NCI-H2107 (cell line): ENCODE measurements around the gene COL25A1.
"Not testable (repeated sequence)": the region's sequence is repeated elsewhere in the genome, so short reads cannot be mapped to it uniquely, and the experiment has no call there.

ENCODE experiments used
- DNase-seq: peaks from one replicate; lab custom pipeline; 2025; lab: John Stamatoyannopoulos, UW

The COL25A1 gene

GRCh38 chr4:108903464-108904221, 398.8 kb downstream of the COL25A1 start:
- DNase-seq, result no peak

DNA sequence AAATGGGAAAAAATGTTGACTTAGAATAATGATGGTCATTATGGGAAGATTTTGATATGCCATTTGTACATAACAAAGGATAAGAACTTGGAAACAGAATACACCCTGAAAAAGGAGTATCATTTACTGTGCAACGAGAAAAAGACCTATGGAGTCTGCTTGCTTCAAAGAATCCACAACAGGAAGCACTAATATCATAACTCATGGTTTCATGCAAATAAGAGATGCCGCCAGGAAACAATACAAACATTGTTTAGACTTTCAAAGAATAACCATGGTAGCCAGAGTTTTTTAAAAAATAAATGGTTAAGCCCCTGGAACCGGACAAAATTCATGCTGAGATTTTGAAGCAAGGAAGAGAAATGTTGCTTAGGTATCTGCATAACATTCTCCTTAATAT, 399.7 kb downstream of the COL25A1 start:
- no peak for DNase-seq

DNA sequence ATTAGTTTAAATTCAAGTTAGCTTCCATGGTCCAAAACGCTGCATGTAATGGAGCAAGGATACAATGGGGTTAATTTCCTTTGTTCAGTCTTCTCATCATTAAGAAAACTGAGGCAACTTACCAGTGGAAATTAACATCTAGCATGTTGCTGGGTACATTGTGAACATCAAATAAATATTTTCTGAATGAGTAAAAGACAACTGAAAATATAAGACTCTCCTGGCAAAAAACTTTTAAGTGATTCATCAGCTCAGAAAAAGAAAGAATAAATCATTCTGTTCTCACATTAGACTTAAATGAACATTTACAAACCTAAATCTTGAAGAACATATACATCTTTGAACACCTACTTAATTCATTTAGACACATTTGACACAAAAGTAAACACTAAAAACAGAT, 401.2 kb downstream of the COL25A1 start:
- DNase-seq, result no peak

- no peak for DNase-seq
Observed at GRCh38 chr4:108900018-108900580, 402.4 kb downstream of the COL25A1 start.

DNA sequence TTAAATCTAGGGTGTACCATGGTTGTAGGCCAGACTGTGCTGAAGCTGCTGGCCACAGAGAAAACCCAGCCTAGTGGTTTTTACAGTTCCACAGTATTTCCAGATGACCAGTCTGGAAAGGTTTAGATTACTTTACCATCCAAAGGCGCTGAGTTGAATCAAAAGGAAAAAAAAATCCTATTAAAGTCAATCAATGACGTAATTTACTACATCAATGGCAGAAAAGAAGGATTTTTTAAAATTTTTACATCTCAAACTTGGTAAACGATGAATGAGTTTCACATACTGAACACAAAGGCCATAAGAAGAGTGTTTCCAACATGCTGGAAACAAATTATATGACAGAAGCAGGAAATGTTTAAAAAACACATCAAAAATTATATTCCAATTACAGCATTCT, 409.0 kb downstream of the COL25A1 start:
- DNase-seq, result no peak

DNA sequence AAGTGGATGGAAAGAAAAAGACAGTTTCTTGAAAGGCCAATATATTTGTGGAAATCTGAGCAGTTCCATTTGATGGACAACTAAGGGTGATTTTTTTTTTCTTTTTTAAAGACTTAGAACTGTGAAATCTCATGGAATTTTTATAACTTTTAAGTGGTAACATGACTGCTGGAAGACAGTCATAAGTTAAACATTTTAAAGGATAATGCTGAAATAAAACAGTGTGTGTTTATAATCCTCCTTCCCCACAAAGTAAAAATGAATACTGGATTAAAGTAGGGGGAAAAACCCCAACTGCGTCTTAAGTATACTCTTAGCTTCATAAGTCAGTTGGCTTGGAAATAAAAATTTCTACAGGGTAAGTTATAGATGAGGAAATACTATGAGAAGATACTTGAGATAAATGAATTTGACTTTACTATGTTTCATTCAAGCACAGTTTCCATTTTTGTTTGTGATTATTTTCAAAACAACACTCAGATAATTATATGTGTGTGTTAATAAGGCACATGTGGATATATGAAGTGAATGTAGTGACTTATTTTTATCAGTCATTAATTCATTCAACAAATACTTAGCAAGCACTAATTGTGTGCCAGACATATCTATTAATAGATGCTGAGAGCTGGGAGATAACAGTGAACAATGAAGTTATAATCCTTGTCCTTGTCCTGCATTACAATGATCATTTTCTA, 410.4 kb downstream of the COL25A1 start:
- no peak for DNase-seq

DNA sequence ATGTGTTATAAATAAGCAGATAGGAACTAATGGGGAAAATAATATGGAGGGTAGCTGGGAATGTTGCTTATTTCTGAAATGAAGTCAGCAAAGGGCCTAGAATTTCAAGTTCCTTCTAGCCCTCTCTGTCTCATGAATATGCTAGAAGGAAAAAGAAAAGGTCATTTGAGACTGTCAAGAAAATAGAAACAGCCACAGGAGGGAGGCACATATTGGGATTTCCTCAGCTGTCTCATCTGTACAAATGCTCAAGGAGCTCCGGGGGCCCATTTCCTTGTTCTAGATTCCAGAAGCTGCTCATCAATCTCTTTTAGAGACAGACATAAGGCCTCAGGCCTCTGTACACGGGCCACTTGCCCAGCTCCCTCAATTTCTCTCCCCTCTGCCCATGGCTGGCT, 412.0 kb downstream of the COL25A1 start:
- no peak for DNase-seq

GRCh38 chr4:108889696-108890483, 412.6 kb downstream of the COL25A1 start:
- no peak for DNase-seq

DNA sequence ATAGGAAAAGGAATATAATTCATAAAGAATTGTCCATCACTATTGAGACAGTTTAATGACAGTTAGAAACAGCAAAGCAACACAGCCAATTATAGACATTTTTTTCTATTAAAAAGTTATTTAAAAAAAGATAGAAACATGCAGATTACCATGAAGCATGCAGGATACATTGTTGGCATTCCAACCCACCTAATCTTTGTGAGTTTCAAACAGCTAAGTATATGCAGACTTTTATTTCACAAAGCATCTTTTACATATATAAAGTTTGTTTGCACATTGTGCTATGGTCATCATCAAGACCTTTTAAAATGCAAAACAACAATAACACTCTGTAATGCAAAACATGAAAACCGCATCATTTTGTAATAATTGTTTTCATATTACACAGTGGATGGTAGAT, 413.7 kb downstream of the COL25A1 start:
- no peak for DNase-seq

DNA sequence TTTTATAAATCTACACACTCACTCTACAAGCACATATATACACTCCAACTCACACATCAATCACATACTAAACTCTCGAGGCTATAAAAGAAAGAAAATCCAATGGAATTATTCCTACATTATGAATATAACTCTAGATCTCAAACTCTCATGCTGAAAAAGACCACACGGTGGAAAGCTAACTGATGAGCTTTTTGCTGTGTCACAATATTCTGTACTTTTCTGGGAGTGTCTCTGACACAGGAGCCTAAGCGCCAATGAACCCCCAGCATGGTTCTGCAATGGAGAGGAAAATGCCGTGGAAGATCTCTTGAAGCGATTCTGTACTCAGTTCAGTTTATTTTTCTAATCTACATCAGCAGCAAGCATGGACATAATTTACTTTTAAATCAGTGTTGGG, 415.4 kb downstream of the COL25A1 start:
- no peak for DNase-seq

DNA sequence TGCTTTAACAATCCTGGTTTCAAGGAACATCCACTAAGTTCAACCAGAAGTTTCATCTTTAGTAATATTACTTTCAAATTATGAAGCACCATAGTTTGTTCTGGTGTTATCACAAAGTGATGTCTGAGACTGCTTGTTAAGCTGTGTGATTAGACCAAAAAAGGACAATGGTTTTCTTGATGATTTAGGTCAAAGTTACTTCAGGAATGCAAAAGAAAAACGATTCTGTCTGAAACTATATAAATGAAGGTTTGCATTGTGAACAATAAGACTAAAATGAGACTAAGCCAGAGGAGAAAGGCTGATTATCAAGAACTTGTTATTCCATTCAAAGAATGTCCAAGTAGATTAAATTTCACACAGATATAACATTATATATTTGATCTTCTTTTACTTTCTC, 417.2 kb downstream of the COL25A1 start:
- DNase-seq, result no peak

DNA sequence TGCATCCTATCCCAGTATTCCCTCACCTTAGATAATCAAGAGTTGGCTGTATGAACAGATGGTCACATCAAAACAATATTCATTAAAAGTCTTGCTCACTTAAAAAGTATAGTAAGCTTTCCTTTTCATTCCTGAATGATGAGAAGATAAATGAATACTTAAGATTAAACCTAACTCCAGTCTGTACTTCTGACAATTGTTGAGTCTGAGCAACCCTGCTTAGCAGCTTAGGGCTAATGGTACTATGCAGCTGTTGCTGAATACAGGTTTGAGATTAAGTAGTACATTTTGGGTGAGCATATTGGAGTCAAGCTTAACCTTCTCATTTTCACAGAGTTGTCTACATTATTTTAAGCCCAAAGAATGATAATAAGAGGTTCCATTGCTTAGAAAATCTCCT, 417.9 kb downstream of the COL25A1 start:
- no peak for DNase-seq

GRCh38 chr4:108881986-108882385, 420.5 kb downstream of the COL25A1 start:
- no peak for DNase-seq

GRCh38 chr4:108881190-108881589, 421.3 kb downstream of the COL25A1 start:
- no peak for DNase-seq

GRCh38 chr4:108878806-108879205, 423.7 kb downstream of the COL25A1 start:
- no peak for DNase-seq

GRCh38 chr4:108877821-108878220, 424.6 kb downstream of the COL25A1 start:
- no peak for DNase-seq

GRCh38 chr4:108874806-108875205, 427.7 kb downstream of the COL25A1 start:
- no peak for DNase-seq

GRCh38 chr4:108869970-108870369, 432.5 kb downstream of the COL25A1 start:
- DNase-seq, result not testable (repeated sequence)

GRCh38 chr4:108868606-108869227, 433.7 kb downstream of the COL25A1 start:
- DNase-seq, result no peak

- DNase-seq, result no peak
Observed at GRCh38 chr4:108867476-108867875, 435.0 kb downstream of the COL25A1 start.

- DNase-seq, result no peak
Observed at GRCh38 chr4:108861334-108861733, 441.1 kb downstream of the COL25A1 start.

DNA sequence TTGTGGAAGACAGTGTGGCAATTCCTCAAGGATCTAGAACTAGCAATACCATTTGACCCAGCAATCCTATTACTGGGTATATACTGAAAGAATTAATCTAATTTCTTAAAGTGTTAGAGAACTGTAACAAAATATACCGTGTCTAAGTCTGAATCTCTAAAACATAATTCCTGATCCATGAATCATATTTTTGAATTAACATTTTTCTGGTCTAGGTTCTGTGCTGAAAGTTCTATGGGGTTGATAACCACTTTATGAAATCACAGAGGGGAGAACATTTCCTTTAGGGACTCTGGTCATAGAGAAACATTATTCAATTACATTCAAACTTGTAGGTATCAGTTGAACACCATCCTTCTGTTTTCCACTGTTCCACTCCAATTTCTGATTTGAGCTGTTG, 447.7 kb downstream of the COL25A1 start:
- no peak for DNase-seq
